GM23248 (cell line): ENCODE measurements around the gene PTPRN2. TPM values are rescaled to one million over a fixed set of nuclear protein-coding genes. Genes with fewer than 3 reads are reported as not detected.
"Not testable (repeated sequence)": the region's sequence is repeated elsewhere in the genome, so short reads cannot be mapped to it uniquely, and the experiment has no call there.

ENCODE experiments used
- DNase-seq: peaks from one replicate; pipeline ENCODE4 v3.0.0-alpha.2; 2015
- H2AFZ ChIP-seq: fragments of 200-600 bp; sonication (generic); 2 replicates; pipeline ENCODE4 v1.6.1; 2016; ENCODE audit warnings: antibody characterized with exemption
- H3F3A ChIP-seq: fragments of 200-600 bp; sonication (generic); 2 replicates; pipeline ENCODE4 v1.6.1; 2016; ENCODE audit warnings: mild to moderate bottlenecking, antibody characterized with exemption, mixed run types; ENCODE audit not compliant: insufficient read depth
- H3K27ac ChIP-seq: fragments of 200-600 bp; sonication (generic); 2 replicates; pipeline ENCODE4 v1.5.1; 2016; ENCODE audit warnings: mild to moderate bottlenecking
- H3K27me3 ChIP-seq: fragments of 200-600 bp; sonication (generic); replicated peaks from 2 replicates; pipeline ENCODE4 v1.6.1; 2016; ENCODE audit warnings: mild to moderate bottlenecking; ENCODE audit not compliant: insufficient read depth
- H3K36me3 ChIP-seq: fragments of 200-600 bp; sonication (generic); 2 replicates; pipeline ENCODE4 v1.6.1; 2016; ENCODE audit warnings: low read depth, mild to moderate bottlenecking
- H3K4me1 ChIP-seq: fragments of 200-600 bp; sonication (generic); 2 replicates; pipeline ENCODE4 v1.6.1; 2016; ENCODE audit warnings: mild to moderate bottlenecking; ENCODE audit not compliant: insufficient read depth
- H3K4me2 ChIP-seq: fragments of 200-600 bp; sonication (generic); one replicate; pipeline ENCODE4 v1.6.1; 2016; ENCODE audit warnings: mild to moderate bottlenecking; ENCODE audit not compliant: unreplicated experiment
- H3K4me3 ChIP-seq: fragments of 200-600 bp; sonication (generic); 2 replicates; pipeline ENCODE4 v1.5.1; 2016; ENCODE audit warnings: mild to moderate bottlenecking
- H3K79me2 ChIP-seq: fragments of 200-600 bp; sonication (generic); 2 replicates; pipeline ENCODE4 v1.6.1; 2016; ENCODE audit warnings: mild to moderate bottlenecking; ENCODE audit not compliant: insufficient read depth
- H3K9ac ChIP-seq: fragments of 200-600 bp; sonication (generic); 2 replicates; pipeline ENCODE4 v1.6.1; 2016; ENCODE audit warnings: mild to moderate bottlenecking
- H3K9me2 ChIP-seq: fragments of 200-600 bp; sonication (generic); 2 replicates; pipeline ENCODE4 v1.6.1; 2016; ENCODE audit warnings: mixed run types, mild to moderate bottlenecking, moderate library complexity; ENCODE audit not compliant: insufficient read depth
- H3K9me3 ChIP-seq: fragments of 200-600 bp; sonication (generic); one replicate; pipeline ENCODE4 v1.6.1; 2017; ENCODE audit warnings: low read depth
- H4K20me1 ChIP-seq: fragments of 200-600 bp; sonication (generic); 2 replicates; pipeline ENCODE4 v1.6.0; 2016; ENCODE audit not compliant: insufficient read depth
- EZH2 ChIP-seq: fragments of 200-600 bp; sonication (generic); IDR thresholded peaks from 2 replicates; pipeline ENCODE4 v1.6.1; 2018; ENCODE audit warnings: antibody characterized with exemption, mild to moderate bottlenecking; ENCODE audit not compliant: insufficient read depth, poor library complexity, severe bottlenecking
- EZH2phosphoT487 ChIP-seq: fragments of 200-600 bp; sonication (generic); IDR thresholded peaks from 2 replicates; pipeline ENCODE4 v1.6.1; 2018; ENCODE audit warnings: antibody characterized with exemption, moderate library complexity, mild to moderate bottlenecking, low read depth; ENCODE audit not compliant: insufficient read depth
- WGBS, 2 experiments: methylation state at CpG; one replicate each; pipeline ENCODE4 v1.1.6; 2015 to 2017; ENCODE audit warnings: low lambda C conversion rate in 2 of 2, low coverage in 1 of 2; ENCODE audit errors: missing lambda C conversion rate in 2 of 2; 5-methylcytosine and 5-hydroxymethylcytosine counted together
- in situ Hi-C: fragments of 300-500 bp; cut with MboI; formaldehyde crosslinking; loops from 2 replicates; pipeline ENCODE4 v1.15.0; 2020
- polyA plus RNA-seq: library from polyadenylated mRNA; unstranded; fragments of >200 nt; fragmentation: Nextera tagmentation; extraction: Ambion mirVana; gene quantifications from 2 replicates; pipeline ENCODE4 v1.2.1, GENCODE V29; 2016
- total RNA-seq: library from RNA; depleted of rRNA; stranded (reverse); fragments of >200 nt; shearing (Covaris generic); gene quantifications from 2 replicates; pipeline ENCODE4 v1.2.3, GENCODE V29; 2014

The PTPRN2 gene
- total and polyA plus RNA-seq, 2 experiments from 2014 or later = 0.13 TPM; not detected in 1

- no peaks in the 10 kb centered on the region for H3K4me1 ChIP-seq
- H3K79me2 ChIP-seq = no peaks in the 10 kb centered on the region
- in situ Hi-C loops = no loop called here
- no peaks in the 10 kb centered on the region for H3K9me3 ChIP-seq
- no peak overlapping the region for H3K4me2 ChIP-seq
- no peaks in the 10 kb centered on the region for H3K9me2 ChIP-seq
- no peaks in the 10 kb centered on the region for H4K20me1 ChIP-seq
- no peak overlapping the region for H2AFZ ChIP-seq
- no peak for TF ChIP-seq EZH2phosphoT487
- TF ChIP-seq EZH2 = no peak
- no peak overlapping the region for H3K27ac ChIP-seq
- no peak overlapping the region for H3K4me3 ChIP-seq
- H3K9ac ChIP-seq = no peak overlapping the region
- H3K36me3 ChIP-seq = no peaks in the 10 kb centered on the region
- DNase-seq = no peak
- no peaks in the 10 kb centered on the region for H3K27me3 ChIP-seq
- WGBS, 2 experiments = 11 to 17% methylated on average over 7 of the region's 7 CpGs
- H3F3A ChIP-seq = no peaks in the 10 kb centered on the region
These were observed 50.1 kb downstream of the PTPRN2 start for GRCh38 chr7:158537516-158537882.

GRCh38 chr7:158536871-158537515 lies 50.6 kb downstream of the PTPRN2 start:
- no peak overlapping the region for H3K27ac ChIP-seq
- H3K4me2 ChIP-seq = no peak overlapping the region
- in situ Hi-C loops = no loop called here
- H3K4me1 ChIP-seq = no peaks in the 10 kb centered on the region
- no peak overlapping the region for H2AFZ ChIP-seq
- no peak for DNase-seq
- no peaks in the 10 kb centered on the region for H3K9me3 ChIP-seq
- no peaks in the 10 kb centered on the region for H4K20me1 ChIP-seq
- WGBS, 2 experiments = 18 to 20% methylated on average over 13 of the region's 13 CpGs
- H3F3A ChIP-seq = no peaks in the 10 kb centered on the region
- no peak overlapping the region for H3K4me3 ChIP-seq
- H3K9ac ChIP-seq = no peak overlapping the region
- no peaks in the 10 kb centered on the region for H3K36me3 ChIP-seq
- H3K27me3 ChIP-seq = no peaks in the 10 kb centered on the region
- H3K79me2 ChIP-seq = no peaks in the 10 kb centered on the region
- TF ChIP-seq EZH2 = no peak
- TF ChIP-seq EZH2phosphoT487 = no peak
- H3K9me2 ChIP-seq = no peaks in the 10 kb centered on the region

GRCh38 chr7:158535079-158535478 lies 52.5 kb downstream of the PTPRN2 start:
- Histone ChIP-seq H3K27me3 (no peaks in the 10 kb centered on the region), H3K9me3 (no peaks in the 10 kb centered on the region), H3K27ac (no peak overlapping the region), H2AFZ (no peak overlapping the region), H3K4me1 (no peaks in the 10 kb centered on the region), H3K9ac (no peak overlapping the region), H3K9me2 (no peaks in the 10 kb centered on the region), H3K36me3 (no peaks in the 10 kb centered on the region), H4K20me1 (no peaks in the 10 kb centered on the region), H3F3A (no peaks in the 10 kb centered on the region), H3K4me3 (no peak overlapping the region), H3K79me2 (no peaks in the 10 kb centered on the region), H3K4me2 (no peak overlapping the region)
- 1 to 8% methylated on average over 4 of the region's 4 CpGs for WGBS, 2 experiments
- in situ Hi-C loops = no loop called here
- TF ChIP-seq EZH2 (no peak), EZH2phosphoT487 (no peak)
- DNase-seq = no peak

GRCh38 chr7:158534598-158534997 lies 53.0 kb downstream of the PTPRN2 start:
- 8 to 13% methylated on average over 14 to 16 of the region's 16 CpGs for WGBS, 2 experiments
- no peaks in the 10 kb centered on the region for H3K9me3 ChIP-seq
- H4K20me1 ChIP-seq = no peaks in the 10 kb centered on the region
- no peak overlapping the region for H3K4me2 ChIP-seq
- no peak for DNase-seq
- H3K27ac ChIP-seq = no peak overlapping the region
- H3K9ac ChIP-seq = no peak overlapping the region
- no peaks in the 10 kb centered on the region for H3K79me2 ChIP-seq
- no peak overlapping the region for H2AFZ ChIP-seq
- no peaks in the 10 kb centered on the region for H3K9me2 ChIP-seq
- no peaks in the 10 kb centered on the region for H3K36me3 ChIP-seq
- H3K27me3 ChIP-seq = no peaks in the 10 kb centered on the region
- H3K4me1 ChIP-seq = no peaks in the 10 kb centered on the region
- H3K4me3 ChIP-seq = no peak overlapping the region
- no peak for TF ChIP-seq EZH2
- no peak for TF ChIP-seq EZH2phosphoT487
- in situ Hi-C loops = no loop called here
- H3F3A ChIP-seq = no peaks in the 10 kb centered on the region

GRCh38 chr7:158534134-158534515 lies 53.5 kb downstream of the PTPRN2 start:
- H3K79me2 ChIP-seq, H3K4me1 ChIP-seq, H3K4me2 ChIP-seq, H3K4me3 ChIP-seq, H3K27ac ChIP-seq, in situ Hi-C loops, H4K20me1 ChIP-seq, H3K27me3 ChIP-seq, DNase-seq, H3K9me3 ChIP-seq, H2AFZ ChIP-seq, H3K9me2 ChIP-seq, H3K9ac ChIP-seq, H3K36me3 ChIP-seq, H3F3A ChIP-seq: not testable (repeated sequence)
- 17 to 37% methylated on average over 5 of the region's 12 CpGs for WGBS, 2 experiments
